Activated CD8-positive, alpha-beta memory T cell treated with anti-CD3 and anti-CD28 coated beads for 36 hours (primary cell): ENCODE data around the gene PRDM1. TPM values are rescaled to one million over a fixed set of nuclear protein-coding genes. Genes with fewer than 3 reads are reported as not detected.

ENCODE experiments used
- CTCF ChIA-PET: fragments of 350-600 bp; sonication (Branson Sonifier 250); formaldehyde crosslinking; loops from one replicate; lab custom pipeline; 2021; ENCODE audit warnings: antibody characterized with exemption; lab: Charles Lee
- POLR2A ChIA-PET: fragments of 350-600 bp; sonication (Branson Sonifier 250); formaldehyde crosslinking; loops from one replicate; lab custom pipeline; 2021; ENCODE audit warnings: antibody characterized with exemption; lab: Charles Lee
- total RNA-seq, 2 experiments: library from RNA; stranded (reverse); gene quantifications; one replicate each; pipeline ENCODE4 v1.2.3, GENCODE V29; 2021

The PRDM1 gene
- total RNA-seq = 10 to 100 TPM; 89.4 to 94.3 TPM

GRCh38 chr6:106085984-106086813 is at the start of gene PRDM1:
TSS of gene PRDM1 (plus strand) at chr6:106086336. CDS start at chr6:106086554, 218 bp downstream.
- ChIA-PET POLR2A (interaction anchor here (0.5 to 2.6 kb wide), 16 partner anchors 8 to 655 kb away, joined by 3 to 27 read pairs (median 6); no protein-coding TSS in a partner anchor), CTCF (interaction anchor here (0.6 to 3.1 kb wide), 12 partner anchors 12 to 630 kb away, joined by 3 to 17 read pairs (median 4); no protein-coding TSS in a partner anchor)

GRCh38 chr6:106037060-106037459 is 49.1 kb upstream of the PRDM1 start:
- POLR2A ChIA-PET = no interaction called here
- CTCF ChIA-PET = no interaction called here

GRCh38 chr6:106039897-106040592 is 46.1 kb upstream of the PRDM1 start:
- CTCF ChIA-PET = no interaction called here
- POLR2A ChIA-PET = no interaction called here

GRCh38 chr6:106044151-106044550 is 42.0 kb upstream of the PRDM1 start:
- ChIA-PET CTCF (interaction anchor here (0.7 kb wide), 1 partner anchor 335 kb away, joined by 3 read pairs; no protein-coding TSS in a partner anchor), POLR2A (no interaction called here)

GRCh38 chr6:106045077-106045476 is 41.1 kb upstream of the PRDM1 start:
- ChIA-PET POLR2A (no interaction called here), CTCF (no interaction called here)

DNA sequence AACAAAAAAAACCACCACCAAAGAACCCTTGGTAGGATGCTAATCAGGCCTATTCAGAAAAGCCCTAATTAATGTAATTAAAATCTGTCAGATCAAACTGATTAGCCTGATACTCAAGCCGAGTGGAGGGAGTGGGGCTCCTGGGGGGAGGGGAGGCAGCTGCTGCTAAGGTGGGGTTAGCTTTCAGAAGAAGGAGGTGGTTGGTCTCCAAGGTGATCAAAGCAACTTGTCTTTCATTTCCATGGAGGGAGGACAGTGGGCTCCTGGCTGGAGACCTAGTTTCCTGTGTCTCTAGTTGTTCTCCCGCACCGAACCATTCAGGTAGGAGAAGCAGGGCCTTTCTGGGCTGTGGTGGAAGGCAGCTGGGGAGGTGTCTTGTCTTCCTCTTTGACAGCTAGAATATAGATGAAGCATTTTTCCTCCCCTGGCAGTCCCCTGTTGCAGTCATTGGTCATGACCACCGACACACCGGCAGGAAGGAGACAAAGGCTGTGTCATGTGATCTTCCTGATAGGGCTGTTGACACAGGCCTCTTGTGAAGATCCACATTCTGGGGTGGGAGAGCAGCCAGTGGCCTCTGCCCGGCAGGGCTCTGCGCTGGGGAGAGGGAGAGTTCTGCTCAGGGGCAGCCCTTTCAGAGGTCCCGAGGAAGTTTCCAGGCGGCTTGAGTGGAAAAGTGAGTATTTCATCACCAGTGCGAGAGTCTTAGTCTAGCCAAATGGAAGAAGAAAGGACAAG is 39.9 kb upstream of the PRDM1 start:
- CTCF ChIA-PET = no interaction called here
- POLR2A ChIA-PET = no interaction called here

DNA sequence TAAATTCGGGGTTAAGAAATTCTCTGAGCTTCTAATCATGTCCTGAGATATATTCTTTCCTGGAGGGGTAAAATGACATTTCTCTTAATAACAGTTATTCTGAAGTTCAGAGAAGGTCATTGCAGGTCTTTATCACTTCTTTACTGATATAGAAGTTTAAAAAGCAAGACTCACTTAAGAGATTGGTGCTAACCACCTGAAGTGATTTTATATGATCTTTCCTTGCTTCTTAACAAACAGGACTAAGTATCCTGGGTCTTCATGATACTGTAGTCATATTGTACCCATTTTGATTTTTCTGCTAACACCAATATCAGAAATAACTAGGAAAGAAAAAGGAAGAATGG is 39.3 kb upstream of the PRDM1 start:
- ChIA-PET CTCF (no interaction called here), POLR2A (no interaction called here)

DNA sequence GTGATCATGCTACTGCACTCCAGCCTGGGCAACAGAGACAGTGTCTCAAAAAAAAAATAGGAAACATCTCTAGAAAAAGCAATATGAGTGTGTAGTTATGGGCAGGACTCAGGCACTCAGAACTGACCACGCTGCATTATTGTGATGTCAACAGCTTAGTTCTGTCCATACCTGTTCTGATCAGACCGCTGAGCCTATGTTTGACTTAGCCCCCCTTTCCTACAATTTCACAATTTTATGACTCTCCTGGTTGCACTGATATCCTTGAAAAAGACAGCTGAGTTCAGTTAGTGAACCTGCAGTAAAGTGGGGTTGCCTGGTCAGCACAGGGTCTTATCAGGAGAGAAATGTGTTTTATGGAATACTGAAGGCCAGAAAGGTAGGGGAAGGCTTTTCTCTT is 37.8 kb upstream of the PRDM1 start:
- CTCF ChIA-PET = interaction anchor here (0.9 kb wide), 1 partner anchor 15 kb away, joined by 3 read pairs; no protein-coding TSS in a partner anchor
- POLR2A ChIA-PET = no interaction called here

GRCh38 chr6:106050538-106050937 is 35.6 kb upstream of the PRDM1 start:
- POLR2A ChIA-PET = no interaction called here
- CTCF ChIA-PET = no interaction called here

DNA sequence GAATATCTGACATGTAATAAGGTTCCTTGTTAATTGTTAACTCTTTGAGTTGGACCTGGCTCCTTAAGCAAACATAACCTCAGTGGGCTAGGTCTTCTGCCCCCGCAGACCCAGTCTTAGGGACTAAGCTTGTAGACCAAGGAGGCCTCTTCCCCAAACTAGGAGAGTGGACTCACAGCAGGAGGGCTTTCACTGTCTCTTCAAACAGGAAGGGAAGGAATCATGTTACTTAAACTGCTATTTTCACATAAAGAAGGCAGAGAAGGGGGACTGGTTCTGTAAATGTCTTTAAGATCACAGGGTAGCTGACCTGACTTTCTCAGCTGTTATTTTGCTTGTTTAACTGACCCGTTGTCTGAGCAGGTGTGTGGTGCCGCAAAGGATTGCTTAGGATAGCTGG is 34.9 kb upstream of the PRDM1 start:
- CTCF ChIA-PET = no interaction called here
- POLR2A ChIA-PET = no interaction called here

- POLR2A ChIA-PET = no interaction called here
- CTCF ChIA-PET = no interaction called here
Observed at GRCh38 chr6:106053484-106054205, 32.5 kb upstream of the PRDM1 start.

DNA sequence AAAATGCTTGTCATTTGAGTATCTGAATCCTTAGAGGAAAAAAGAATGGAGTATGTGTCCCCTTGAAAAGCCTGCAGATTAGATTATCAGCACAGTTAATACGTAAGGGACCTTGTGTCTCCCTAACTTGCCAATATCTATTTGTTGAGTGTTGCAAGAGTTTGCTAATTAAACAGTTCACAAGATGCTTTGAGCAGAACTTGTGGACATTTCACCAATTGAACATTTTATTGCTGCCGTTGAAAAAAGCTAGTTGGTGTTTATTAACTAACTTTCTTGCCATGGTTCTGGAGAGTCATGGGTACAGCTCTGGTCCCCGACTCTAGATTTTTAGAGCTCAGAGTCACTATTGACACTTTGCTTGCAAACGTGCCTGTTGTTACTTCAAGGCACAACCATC is 30.6 kb upstream of the PRDM1 start:
- CTCF ChIA-PET = no interaction called here
- POLR2A ChIA-PET = no interaction called here

DNA sequence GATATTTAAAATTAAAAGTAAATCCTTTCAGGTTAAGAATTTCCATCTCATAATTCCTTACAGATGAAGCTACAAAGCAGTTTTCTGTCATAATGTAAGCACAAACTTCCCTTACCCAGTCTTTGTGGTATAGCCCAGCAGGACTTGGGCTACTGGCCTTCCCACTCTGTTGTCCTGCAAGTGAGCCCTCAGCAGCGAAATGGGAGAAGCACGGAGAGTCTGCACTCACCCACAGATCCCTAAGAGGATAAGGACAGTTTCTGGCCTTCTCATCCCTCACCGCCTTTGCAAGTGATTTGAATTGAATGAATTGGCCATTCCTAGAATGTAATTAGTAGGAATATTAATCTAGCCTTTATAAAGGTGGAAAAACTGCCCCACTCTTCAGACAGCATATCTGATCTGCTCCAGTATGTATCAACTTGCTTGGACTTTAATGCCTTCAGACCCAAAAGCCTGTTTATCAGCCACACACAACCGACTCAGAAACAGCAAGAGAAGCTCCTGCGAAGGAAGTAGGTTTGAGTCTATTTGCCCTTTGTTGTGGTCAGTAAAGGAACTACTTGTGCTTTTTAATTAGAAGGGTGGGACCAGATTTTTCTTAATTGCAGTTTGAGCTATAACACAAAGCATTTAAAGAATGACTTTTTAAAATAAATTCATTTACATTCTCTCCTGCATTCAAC is 29.9 kb upstream of the PRDM1 start:
- POLR2A ChIA-PET = interaction anchor here (0.5 kb wide), 1 partner anchor 43 kb away, joined by 3 read pairs; no protein-coding TSS in a partner anchor

DNA sequence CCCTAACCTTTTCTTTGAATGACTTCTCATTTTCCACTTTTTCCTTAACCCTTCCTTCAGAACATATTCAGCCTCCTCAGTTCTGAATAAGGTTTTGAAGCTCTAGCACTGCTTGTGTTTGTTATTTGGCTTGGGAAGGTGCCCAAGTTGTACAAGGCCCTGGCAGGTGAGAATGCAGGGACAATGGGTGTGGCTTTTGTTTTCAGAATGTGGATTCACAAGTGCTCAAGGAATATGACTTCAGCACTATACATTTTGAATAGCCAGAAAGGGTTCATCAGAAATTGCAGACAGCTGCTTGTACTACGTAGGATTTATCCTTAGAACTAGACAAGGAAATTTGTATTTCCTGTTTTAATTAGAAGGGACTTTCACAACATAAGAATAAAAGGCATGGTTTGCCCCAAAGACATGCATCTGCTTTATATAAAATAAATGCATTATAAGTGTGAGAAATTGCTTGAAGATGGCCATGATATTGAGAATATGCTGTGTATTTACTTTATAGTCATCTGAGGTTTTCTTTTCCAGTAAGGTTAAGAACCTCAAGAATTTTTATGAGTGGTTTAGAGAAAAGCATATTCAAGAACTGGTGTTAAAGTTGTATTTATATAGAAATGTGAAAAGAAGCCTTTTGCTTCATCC is 29.3 kb upstream of the PRDM1 start:
- ChIA-PET POLR2A (no interaction called here), CTCF (no interaction called here)

More for the DNA sequence above, 29.9 kb upstream of the PRDM1 start:
- CTCF ChIA-PET = no interaction called here

- ChIA-PET CTCF (no interaction called here), POLR2A (no interaction called here)
Observed at GRCh38 chr6:106059331-106059730, 26.8 kb upstream of the PRDM1 start.

GRCh38 chr6:106060167-106060566 is 26.0 kb upstream of the PRDM1 start:
- POLR2A ChIA-PET = no interaction called here
- CTCF ChIA-PET = no interaction called here

- ChIA-PET CTCF (interaction anchor here (0.8 kb wide), 1 partner anchor 15 kb away, joined by 3 read pairs; no protein-coding TSS in a partner anchor), POLR2A (no interaction called here)
Observed at GRCh38 chr6:106063448-106063850, 22.7 kb upstream of the PRDM1 start.

DNA sequence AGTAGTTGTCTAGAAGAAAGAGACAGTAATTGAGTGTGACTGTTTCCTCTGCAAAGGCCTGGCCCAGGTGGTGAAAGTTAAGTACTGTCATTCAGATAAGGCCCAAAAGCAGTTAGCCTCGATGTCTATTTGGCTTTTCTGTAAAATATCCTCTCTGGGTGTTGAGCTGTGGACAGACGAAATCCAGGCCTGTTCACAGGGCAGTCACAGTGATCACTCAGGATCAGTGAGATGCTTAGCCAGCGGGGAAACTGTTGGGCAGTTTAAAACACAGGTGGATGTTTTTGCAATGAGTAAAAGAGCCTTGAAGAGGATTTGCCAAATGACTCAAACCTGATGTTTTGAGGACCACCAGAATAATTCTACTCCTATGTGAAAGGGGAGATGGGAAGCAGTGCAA is 22.0 kb upstream of the PRDM1 start:
- POLR2A ChIA-PET = no interaction called here
- CTCF ChIA-PET = no interaction called here
